GM21423 (cell line): Measurements from ENCODE around the gene LBHD2.
"Not testable (repeated sequence)": the region's sequence is repeated elsewhere in the genome, so short reads cannot be mapped to it uniquely, and the experiment has no call there.

Experiments used
- ATAC-seq: cut with Tn5 transposase; IDR thresholded peaks from one replicate; pipeline ENCODE4 v1.9.1; 2021; ENCODE audit warnings: mild to moderate bottlenecking, moderate library complexity; ENCODE audit not compliant: unreplicated experiment

The LBHD2 gene

GRCh38 chr14:103084021-103084919, at the start of gene LBHD2:
TSS of gene LBHD2 (plus strand) at chr14:103084210. CDS start at chr14:103086013, 1,803 bp downstream.
- no peak for ATAC-seq

- no peak for ATAC-seq
Measured at GRCh38 chr14:103041464-103041863, 42.5 kb upstream of the LBHD2 start.

DNA sequence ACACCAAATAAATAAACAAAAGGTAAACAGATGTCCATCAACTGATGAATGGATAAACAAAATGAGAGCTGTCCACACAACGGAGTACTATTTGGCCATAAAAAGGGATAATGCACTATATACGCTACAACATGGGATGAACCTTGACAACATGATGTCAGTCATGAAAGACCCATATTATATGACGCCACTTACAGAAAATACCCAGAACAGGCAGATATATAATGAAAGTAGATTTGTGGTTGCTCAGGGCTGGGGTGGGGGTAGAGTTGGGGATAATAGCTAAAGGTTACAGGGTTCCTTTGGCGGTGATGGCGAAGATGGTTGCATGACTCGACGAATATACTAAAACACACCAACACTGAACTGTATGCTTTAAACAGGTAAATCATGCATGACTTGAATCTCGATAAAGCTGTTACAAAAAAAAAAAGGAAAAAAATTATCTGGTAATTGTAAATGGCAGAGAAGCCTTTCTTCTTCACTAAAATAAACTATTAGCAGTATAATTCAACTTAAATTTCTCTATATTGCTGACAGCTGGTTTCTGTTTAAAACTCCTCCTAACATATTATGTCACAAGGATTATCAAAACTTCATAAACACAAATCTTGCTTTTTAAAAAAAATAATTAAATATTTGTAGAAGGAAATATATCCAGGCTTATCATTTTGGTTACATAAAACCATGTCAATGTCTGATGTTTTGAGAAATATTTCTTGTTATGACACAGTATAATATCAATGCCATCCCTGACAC, 40.6 kb upstream of the LBHD2 start:
- ATAC-seq = no peak

GRCh38 chr14:103045371-103045869, 38.6 kb upstream of the LBHD2 start:
- ATAC-seq = no peak

- not testable (repeated sequence) for ATAC-seq
Measured at GRCh38 chr14:103047453-103047852, 36.6 kb upstream of the LBHD2 start.

- ATAC-seq = no peak
Measured at GRCh38 chr14:103050935-103051334, 33.1 kb upstream of the LBHD2 start.

GRCh38 chr14:103052407-103052806, 31.6 kb upstream of the LBHD2 start:
- no peak for ATAC-seq

GRCh38 chr14:103055695-103056094, 28.3 kb upstream of the LBHD2 start:
- no peak for ATAC-seq

- ATAC-seq = no peak
Measured at GRCh38 chr14:103056322-103057027, 27.5 kb upstream of the LBHD2 start.

DNA sequence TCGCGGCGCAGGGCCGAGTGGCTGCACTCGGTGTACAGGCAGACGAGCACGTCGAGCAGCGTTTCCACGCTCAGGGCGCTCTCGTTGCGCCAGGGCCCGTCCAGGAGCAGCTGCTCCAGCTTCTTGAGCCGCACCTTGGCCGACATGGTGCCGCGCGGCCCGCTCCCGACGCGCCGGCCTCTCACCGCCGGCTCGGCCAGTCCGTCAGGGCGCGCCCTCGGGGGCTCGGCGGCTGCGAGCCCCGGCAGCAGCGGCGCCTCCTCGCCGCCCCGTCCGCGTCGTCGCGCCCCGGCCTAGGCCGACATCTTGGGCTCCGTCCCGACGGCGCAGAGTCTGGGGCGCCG, 27.0 kb upstream of the LBHD2 start:
- ATAC-seq = peak; percentile 26

DNA sequence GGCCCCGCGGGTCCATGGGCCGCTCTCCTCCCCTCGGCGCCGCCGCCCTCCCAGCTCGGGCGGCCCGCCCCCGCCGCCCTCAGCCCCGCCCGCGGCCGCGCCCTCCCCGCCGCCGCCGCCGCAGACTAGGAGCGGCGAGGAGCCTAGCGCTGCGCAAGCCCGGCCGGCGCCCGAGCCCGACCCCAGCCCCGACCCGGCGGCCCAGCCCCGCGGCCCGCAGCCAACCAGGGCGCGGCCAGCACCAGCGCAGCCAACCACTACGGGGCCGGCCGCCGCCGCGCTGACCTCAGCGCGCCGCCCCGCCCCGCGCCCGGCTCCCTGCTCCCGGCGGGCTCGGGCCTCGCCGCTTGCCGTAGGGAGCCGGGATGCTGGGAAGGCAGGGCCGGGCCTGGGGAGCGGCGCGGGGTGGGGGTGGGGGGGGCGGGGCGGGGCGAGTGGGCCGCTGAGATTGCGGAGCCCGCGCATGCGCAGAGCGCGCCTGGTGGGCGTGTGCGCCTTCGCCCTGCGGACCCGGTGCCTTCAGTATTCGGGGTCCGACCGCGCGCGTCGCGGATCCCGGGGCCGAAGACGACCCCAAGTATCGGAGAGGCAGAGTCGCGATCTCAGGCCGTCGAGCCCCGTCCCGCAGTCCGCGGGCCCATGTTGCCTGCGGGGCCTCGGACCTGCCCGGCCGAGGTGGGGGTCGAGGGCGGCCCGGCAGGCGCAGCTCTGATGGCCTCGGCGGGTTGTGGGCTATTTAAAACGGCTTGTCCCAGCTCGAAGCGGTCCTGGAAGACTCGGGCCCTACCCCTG, 26.4 kb upstream of the LBHD2 start, which contains the start of gene CDC42BPB:
Gene CDC42BPB, minus strand, starts transcription at position 178 of the 792 bp plus-strand sequence. CDS start 376 bp downstream, outside the sequence.
- ATAC-seq = peak; percentile 75

DNA sequence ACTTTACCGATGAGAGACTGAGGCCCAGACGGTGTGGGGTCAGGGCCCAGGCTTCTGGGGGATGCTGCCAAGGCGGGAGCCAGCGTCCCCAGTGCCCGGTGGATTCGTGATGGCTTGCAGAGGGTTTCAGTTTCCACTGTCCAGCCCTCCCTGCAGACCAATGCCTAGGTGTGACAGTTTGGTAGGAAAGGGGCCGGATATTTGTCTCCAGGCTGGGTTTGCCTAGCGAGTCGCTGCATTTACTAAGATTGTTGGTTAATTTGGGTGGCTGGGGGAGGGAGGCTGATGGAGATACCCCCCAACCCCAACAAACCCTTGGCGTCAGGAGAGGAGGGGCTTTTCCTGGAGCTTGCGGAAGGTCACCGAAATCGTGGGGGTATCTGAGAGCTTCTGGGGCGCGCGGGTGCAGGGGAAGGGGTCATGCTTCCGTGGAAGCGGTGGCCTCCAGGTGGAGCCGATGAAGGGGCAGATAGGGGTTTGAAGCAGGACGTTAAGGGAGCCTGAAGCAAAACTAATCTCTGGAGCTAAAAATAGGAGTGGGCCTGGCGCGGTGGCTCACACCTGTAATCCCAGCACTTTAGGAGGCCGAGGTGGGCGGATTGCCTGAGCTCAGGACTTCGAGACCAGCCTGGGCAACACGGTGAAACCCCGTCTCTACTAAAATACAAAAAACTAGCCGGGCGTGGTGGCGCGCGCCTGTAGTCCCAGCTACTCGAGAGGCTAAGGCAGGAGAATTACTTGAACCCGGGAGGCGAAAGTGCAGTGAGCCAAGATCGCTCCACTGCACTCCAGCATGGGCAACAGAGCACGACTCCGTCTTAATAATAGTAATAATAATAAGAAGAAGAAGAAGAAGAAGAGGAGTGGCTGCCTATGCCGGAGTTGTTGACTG, 25.6 kb upstream of the LBHD2 start:
- ATAC-seq = no peak

DNA sequence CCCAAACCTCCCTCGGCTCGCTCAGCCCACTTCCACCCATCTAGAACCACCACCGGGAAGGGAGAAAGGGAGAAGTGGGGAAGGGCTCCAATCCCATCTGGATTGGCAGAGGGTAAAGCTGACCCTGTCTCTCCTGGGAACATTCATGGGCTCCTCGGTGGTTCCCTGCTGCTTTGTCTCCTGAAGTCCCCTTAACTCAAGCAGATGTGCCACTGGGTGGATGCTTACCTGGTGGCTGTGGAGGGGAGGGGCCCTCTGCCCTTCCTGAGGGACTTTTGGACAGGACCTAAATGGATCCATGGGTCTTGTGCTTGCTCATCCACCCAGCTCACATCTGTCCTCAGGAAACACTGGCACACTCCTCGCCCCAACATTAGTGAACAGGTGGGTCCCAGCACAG, 24.5 kb upstream of the LBHD2 start:
- no peak for ATAC-seq

- ATAC-seq = no peak
Measured at GRCh38 chr14:103061482-103061976, 22.5 kb upstream of the LBHD2 start.

DNA sequence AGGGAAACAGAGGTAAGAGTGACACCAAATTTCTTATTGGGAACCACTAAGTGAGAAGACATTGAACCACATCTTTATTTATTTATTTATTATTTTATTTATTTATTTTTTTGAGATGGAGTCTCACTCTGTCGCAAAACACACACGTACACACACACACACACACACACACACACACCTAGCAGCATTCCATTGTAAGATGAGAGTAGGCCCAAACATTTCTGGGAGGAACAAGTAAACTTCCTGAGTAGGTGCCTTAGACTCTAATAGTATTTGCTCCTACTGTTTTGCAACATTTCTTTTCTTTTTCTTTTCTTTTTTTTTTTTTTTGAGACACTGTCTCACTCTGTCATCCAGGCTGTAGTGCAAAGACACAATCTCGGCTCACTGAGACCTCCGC, 19.6 kb upstream of the LBHD2 start:
- ATAC-seq = no peak

- no peak for ATAC-seq
Measured at GRCh38 chr14:103064978-103065377, 19.0 kb upstream of the LBHD2 start.

DNA sequence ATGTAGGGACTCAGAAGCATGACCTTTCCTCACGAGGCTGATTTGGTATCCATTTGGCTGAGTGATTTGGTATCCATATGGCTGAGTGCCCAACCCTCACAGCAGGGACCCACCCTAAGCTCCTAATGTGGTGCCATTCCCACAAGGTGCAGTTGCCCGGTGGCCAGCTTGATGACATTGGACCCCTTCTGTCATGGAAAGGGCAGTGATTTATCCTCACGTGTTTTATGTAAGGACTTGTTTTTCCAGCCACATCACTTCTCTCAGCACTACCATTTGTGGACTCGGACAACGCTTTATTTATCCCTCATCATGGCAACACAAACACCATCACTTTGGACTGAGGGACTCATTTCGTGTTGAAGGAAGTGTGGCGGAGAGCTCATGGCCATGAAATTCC, 18.1 kb upstream of the LBHD2 start:
- ATAC-seq = no peak

DNA sequence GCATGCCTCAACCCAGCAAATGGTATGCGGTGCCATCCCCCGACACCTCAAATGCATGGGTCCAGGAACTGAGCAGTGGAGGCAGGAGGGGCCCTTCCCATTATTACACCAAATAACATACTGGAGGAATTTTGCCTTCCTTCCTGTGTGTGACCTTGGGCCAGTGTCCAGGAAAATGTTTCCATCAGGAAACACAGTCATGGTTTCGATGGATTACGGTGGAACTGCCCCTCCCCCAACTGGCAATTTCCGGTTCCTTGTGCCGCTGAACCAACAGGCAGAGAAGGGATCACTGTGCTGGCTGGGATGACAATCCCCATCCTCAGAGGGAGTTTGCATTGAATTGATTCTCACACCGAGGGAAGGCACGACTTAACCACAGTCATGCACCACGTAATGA, 17.6 kb upstream of the LBHD2 start:
- ATAC-seq = no peak
